SK-N-SH treated with all-trans-retinoic acid at 6 μM for 48 hours (cell line): Measurements from ENCODE around the gene NMT1.

Experiments used
- ATAC-seq: fragments of 200-7000 bp; cut with Tn5 transposase; 3 replicates; pipeline ENCODE4 v1.9.1; 2020; ENCODE audit warnings: mild to moderate bottlenecking, moderate library complexity
- ARNTL ChIP-seq: fragments of 450-650 bp; formaldehyde crosslinking; IDR thresholded peaks from 2 replicates; pipeline ENCODE4 v1.5.0; 2020; ENCODE audit warnings: low read depth, mild to moderate bottlenecking, moderate library complexity, borderline replicate concordance
- BACH2 ChIP-seq: fragments of 250-450 bp; sonication (Bioruptor Pico); IDR thresholded peaks from 2 replicates; pipeline ENCODE4 v1.9.0; 2021; ENCODE audit warnings: mild to moderate bottlenecking, borderline replicate concordance
- CREB5 ChIP-seq: fragments of 250-450 bp; sonication (Bioruptor Pico); IDR thresholded peaks from 2 replicates; pipeline ENCODE4 v1.5.1; 2020; ENCODE audit warnings: low read depth, mild to moderate bottlenecking, moderate library complexity
- CSDC2 ChIP-seq: fragments of 250-450 bp; sonication (Bioruptor Pico); IDR thresholded peaks from 2 replicates; pipeline ENCODE4 v1.5.0; 2020; ENCODE audit warnings: mild to moderate bottlenecking, moderate library complexity
- CSRNP3 ChIP-seq: fragments of 250-450 bp; sonication (Bioruptor Pico); IDR thresholded peaks from 2 replicates; pipeline ENCODE4 v1.5.1; 2021; ENCODE audit warnings: mild to moderate bottlenecking, moderate library complexity
- ESRRG ChIP-seq: fragments of 250-450 bp; sonication (Bioruptor Pico); IDR thresholded peaks from 2 replicates; pipeline ENCODE4 v1.6.1; 2021; ENCODE audit warnings: mild to moderate bottlenecking
- GLIS3 ChIP-seq: fragments of 250-450 bp; sonication (Bioruptor Pico); IDR thresholded peaks from 2 replicates; pipeline ENCODE4 v1.5.0; 2020; ENCODE audit warnings: mild to moderate bottlenecking, moderate library complexity
- ISL1 ChIP-seq: fragments of 250-450 bp; sonication (Bioruptor Pico); IDR thresholded peaks from 2 replicates; pipeline ENCODE4 v2.1.2; 2022; ENCODE audit warnings: mild to moderate bottlenecking, moderate library complexity
- OSR1 ChIP-seq: fragments of 250-450 bp; sonication (Bioruptor Pico); IDR thresholded peaks from 2 replicates; pipeline ENCODE4 v1.8.0; 2022; ENCODE audit warnings: moderate library complexity, mild to moderate bottlenecking, inconsistent platforms
- PATZ1 ChIP-seq: fragments of 250-450 bp; sonication (Bioruptor Pico); IDR thresholded peaks from 2 replicates; pipeline ENCODE4 v1.8.0; 2020; ENCODE audit warnings: mild to moderate bottlenecking, moderate library complexity, borderline replicate concordance
- POU6F1 ChIP-seq: fragments of 250-450 bp; sonication (Bioruptor Pico); IDR thresholded peaks from 2 replicates; pipeline ENCODE4 v1.8.0; 2021; ENCODE audit warnings: low read depth, mild to moderate bottlenecking, moderate library complexity, borderline replicate concordance
- RARB ChIP-seq: fragments of 250-450 bp; sonication (Bioruptor Pico); IDR thresholded peaks from 2 replicates; pipeline ENCODE4 v1.8.0; 2021; ENCODE audit warnings: mild to moderate bottlenecking, moderate library complexity
- SNAI2 ChIP-seq: fragments of 250-450 bp; sonication (Bioruptor Pico); IDR thresholded peaks from 2 replicates; pipeline ENCODE4 v1.5.0; 2020; ENCODE audit warnings: mild to moderate bottlenecking, moderate library complexity
- TOX ChIP-seq: fragments of 250-450 bp; sonication (Bioruptor Pico); IDR thresholded peaks from 2 replicates; pipeline ENCODE4 v1.8.0; 2021; ENCODE audit warnings: mild to moderate bottlenecking, moderate library complexity, borderline replicate concordance
- TSHZ2 ChIP-seq: fragments of 250-450 bp; sonication (Bioruptor Pico); IDR thresholded peaks from 2 replicates; pipeline ENCODE4 v1.5.0; 2020; ENCODE audit warnings: mild to moderate bottlenecking, moderate library complexity
- ZC3H10 ChIP-seq: fragments of 250-450 bp; sonication (Bioruptor Pico); IDR thresholded peaks from 2 replicates; pipeline ENCODE4 v1.5.1; 2021; ENCODE audit warnings: mild to moderate bottlenecking, moderate library complexity
- ZFP3 ChIP-seq: fragments of 250-450 bp; sonication (Bioruptor Pico); IDR thresholded peaks from 2 replicates; pipeline ENCODE4 v1.5.0; 2020; ENCODE audit warnings: mild to moderate bottlenecking, moderate library complexity
- ZFP30 ChIP-seq: fragments of 450-650 bp; formaldehyde crosslinking; IDR thresholded peaks from 2 replicates; pipeline ENCODE4 v1.5.0; 2022; ENCODE audit warnings: mild to moderate bottlenecking, moderate library complexity
- ZNF565 ChIP-seq: fragments of 450-650 bp; formaldehyde crosslinking; conservative IDR thresholded peaks from 2 replicates; pipeline ENCODE4 v1.5.0; 2020; ENCODE audit warnings: low read depth, mild to moderate bottlenecking, moderate library complexity
- ZNF70 ChIP-seq: fragments of 450-650 bp; formaldehyde crosslinking; IDR thresholded peaks from 2 replicates; pipeline ENCODE4 v1.5.0; 2020; ENCODE audit warnings: mild to moderate bottlenecking, moderate library complexity
- ZNF8 ChIP-seq: fragments of 450-650 bp; formaldehyde crosslinking; IDR thresholded peaks from 2 replicates; pipeline ENCODE4 v1.5.0; 2020; ENCODE audit warnings: mild to moderate bottlenecking, moderate library complexity

The NMT1 gene

GRCh38 chr17:45111850-45112249 lies 50.7 kb downstream of the NMT1 start:
- ATAC-seq: no peak
- TF ChIP-seq ZNF8 (CRISPR knock-in tag): no peak
- no peak for TF ChIP-seq ARNTL (CRISPR knock-in tag)
- TF ChIP-seq SNAI2: no peak
- TF ChIP-seq ZFP3: no peak
- no peak for TF ChIP-seq OSR1 (CRISPR knock-in tag)

- no peak for TF ChIP-seq CSRNP3 (CRISPR knock-in tag)
- TF ChIP-seq BACH2 (CRISPR knock-in tag): no peak
- TF ChIP-seq RARB (CRISPR knock-in tag): no peak
- no peak for TF ChIP-seq ZNF565
- TF ChIP-seq TSHZ2 (CRISPR knock-in tag): no peak
- TF ChIP-seq ARNTL (CRISPR knock-in tag): no peak
- TF ChIP-seq PATZ1 (CRISPR knock-in tag): no peak
- no peak for TF ChIP-seq CSDC2 (CRISPR knock-in tag)
- TF ChIP-seq ESRRG: no peak
- no peak for TF ChIP-seq ZNF70 (CRISPR knock-in tag)
- no peak for TF ChIP-seq GLIS3 (CRISPR knock-in tag)
- TF ChIP-seq ZFP3: no peak
- TF ChIP-seq ZC3H10 (CRISPR knock-in tag): no peak
- TF ChIP-seq POU6F1 (CRISPR knock-in tag): no peak
- no peak for TF ChIP-seq ISL1 (CRISPR knock-in tag)
- TF ChIP-seq OSR1 (CRISPR knock-in tag): no peak
- no peak for ATAC-seq
Measured at GRCh38 chr17:45112559-45113423, 51.7 kb downstream of the NMT1 start.

GRCh38 chr17:45113424-45113754 lies 52.3 kb downstream of the NMT1 start:
- no peak for TF ChIP-seq ZFP3
- TF ChIP-seq ZFP30 (CRISPR knock-in tag): no peak
- no peak for TF ChIP-seq CREB5 (CRISPR knock-in tag)
- no peak for TF ChIP-seq RARB (CRISPR knock-in tag)
- no peak for TF ChIP-seq TOX (CRISPR knock-in tag)
- TF ChIP-seq CSRNP3 (CRISPR knock-in tag): no peak
- no peak for TF ChIP-seq ZNF8 (CRISPR knock-in tag)
- TF ChIP-seq BACH2 (CRISPR knock-in tag): no peak
- no peak for TF ChIP-seq ISL1 (CRISPR knock-in tag)
- ATAC-seq: no peak
